HG03175 (cell line): ENCODE results near the gene B3GLCT.
"Not testable (repeated sequence)": the region's sequence is repeated elsewhere in the genome, so short reads cannot be mapped to it uniquely, and the experiment has no call there.

Source experiments
- ATAC-seq: cut with Tn5 transposase; IDR thresholded peaks from one replicate; pipeline ENCODE4 v1.9.1; 2021; ENCODE audit warnings: mild to moderate bottlenecking, moderate library complexity; ENCODE audit not compliant: unreplicated experiment

B3GLCT gene

DNA sequence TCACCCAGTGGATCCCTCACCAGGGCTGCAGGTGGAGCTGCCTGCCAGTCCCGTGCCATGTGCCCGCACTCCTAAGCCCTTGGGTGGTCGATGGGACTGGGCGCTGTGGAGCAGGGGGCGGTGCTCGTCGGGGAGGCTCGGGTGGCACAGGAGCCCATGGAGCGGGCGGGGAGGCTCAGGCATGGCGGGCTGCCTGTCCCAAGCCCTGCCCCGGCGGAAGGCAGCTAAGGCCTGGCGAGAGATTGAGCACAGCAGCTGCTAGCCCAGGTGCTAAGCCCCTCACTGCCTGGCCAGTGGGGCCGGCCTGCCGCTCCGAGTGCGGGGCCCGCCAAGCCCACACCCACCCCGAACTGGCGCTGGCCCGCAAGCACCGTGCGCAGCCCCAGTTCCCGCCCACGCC, 16.8 kb upstream of the B3GLCT start:
- ATAC-seq, result no peak

DNA sequence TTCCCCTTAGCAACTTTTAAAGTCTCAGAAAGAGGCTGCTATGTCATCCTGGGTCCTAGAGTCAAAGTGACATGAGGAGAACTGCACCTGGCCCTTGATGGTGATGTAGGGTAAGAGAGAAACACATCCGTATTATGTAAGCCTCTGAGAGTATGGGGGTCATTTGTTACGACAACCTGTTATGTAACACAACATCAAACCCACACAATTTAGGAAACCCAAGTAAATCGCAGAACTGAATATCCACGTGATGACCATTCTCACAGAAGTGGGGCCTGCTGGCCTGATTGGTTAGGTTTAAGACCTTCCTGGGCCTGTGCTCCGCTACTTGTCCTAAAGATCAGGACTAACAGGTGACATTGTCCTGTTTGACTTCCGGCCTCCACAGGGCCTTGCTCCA, 15.3 kb upstream of the B3GLCT start:
- ATAC-seq, result no peak

DNA sequence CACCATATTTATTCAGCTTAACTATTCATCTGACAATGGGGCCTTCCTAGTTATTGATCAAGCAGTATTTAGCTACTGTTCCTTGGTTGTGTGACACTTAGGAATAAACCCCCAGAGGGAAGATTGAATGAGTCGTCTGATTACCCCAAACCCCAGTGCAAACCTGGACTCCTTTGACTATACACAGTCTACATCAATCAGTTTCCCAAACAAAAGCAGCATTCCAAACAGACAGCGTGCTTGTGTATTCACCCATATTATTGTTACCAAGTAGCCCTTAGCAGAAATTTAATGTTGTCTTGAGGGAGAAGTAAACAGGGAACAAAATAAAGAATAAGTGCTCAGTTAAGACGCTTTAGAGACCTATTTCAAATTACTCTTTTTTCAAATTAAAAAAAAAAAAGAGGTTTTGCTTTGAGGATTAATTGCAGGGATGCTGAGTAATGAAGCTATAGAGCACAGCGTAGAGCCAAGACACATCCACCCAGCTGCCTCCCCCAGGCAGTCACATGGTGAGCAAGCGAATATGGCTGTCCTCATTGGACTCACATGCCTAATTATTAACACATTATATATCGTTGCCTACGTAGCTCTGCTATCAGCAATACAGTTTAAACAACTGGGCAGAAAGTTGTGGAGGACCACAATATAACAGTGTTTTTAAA, 14.7 kb upstream of the B3GLCT start:
- ATAC-seq, result no peak

DNA sequence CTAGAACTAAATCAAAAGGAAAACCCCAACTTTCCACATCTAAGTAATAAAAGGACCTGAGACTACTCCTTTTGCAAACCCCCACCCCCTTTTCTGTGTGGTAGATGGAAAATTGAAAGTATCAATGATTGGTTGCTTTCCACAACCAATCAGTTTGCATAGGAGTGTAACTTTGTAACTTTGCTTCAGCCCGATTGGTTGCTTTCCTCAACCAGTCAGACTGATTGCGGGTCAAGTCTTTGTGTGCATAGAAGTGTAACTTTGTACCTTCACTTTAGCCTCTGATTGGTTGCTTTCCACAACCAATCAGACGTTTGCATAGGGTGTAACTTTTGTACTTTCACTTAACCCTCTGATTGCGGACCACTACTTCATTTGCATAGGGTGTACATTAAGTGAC, 8.0 kb upstream of the B3GLCT start:
- ATAC-seq, result no peak

DNA sequence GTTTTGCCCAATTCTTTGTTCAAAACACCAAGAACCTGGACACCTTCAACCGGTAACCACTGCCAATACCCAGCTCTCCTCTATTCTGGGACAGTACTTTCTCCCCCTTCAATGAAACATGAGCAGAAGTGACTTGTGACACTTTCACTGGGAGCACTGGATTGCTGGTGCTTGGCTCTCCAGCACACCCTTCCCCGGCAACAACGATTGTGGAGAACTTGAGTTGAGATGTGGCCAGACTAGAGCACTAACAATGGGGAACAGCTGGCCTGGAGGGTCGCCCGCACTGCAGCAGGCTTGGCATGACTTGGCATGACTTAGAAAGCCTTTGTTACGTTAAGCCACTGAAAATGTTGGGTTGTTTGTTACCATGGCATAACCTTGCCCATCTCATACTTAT, 7.5 kb upstream of the B3GLCT start:
- ATAC-seq, result no peak

DNA sequence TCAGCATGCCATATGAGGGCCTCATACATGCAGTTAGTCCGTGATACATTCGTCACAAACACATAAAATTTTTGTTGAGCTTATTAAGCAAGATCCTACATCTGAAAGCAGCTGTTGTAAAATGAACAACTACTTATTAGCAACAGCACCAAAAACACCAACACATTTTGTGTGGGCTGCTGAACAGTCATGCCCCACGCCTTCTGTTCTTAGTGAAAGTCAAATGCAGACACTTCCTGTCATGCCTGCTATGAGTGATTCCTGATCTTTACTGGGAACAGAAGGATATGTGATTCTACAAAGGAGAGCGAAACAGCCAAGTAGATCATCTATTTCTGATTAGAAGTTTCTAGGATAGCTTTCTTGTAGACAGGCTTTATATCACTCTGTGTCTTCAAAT, 4.2 kb upstream of the B3GLCT start:
- no peak for ATAC-seq

DNA sequence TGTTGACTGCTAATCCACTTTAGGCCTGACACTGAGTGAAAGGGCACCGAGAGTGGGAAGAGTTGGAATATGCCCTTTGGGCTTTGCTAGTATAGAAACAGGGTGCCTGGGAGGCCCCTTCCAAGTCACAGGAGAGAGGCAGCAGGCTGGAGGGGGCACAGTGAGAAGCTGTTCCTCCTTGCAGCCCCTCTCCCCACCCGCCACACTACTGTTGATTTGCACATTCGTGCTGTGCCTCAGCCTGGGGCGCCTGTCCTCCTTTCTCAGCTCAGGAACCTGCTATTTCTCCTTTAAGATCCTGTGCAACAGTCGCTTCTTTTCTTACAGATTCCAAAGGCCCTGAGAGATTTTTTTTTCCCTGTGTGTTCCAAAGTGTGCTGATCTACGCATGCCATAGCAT, 2.8 kb upstream of the B3GLCT start:
- no peak for ATAC-seq

DNA sequence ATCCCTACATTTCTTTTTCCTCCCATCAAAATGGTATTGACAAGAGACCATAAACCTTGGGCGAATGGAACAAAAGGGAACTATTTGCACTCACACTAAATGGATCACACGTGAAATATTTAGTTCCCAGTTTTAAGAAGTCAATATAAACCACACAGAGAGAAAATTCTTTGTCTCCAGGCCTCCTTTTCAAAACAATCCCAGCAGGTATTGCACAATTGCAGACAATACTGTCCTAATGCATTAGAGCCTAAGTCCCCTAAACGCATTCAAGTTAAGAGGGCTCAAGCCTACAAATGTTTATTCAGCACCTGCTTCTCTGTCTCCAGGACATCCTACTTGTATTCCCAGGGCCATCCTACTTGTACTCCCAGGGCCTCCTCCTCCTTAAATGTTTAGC, 1.3 kb upstream of the B3GLCT start:
- no peak for ATAC-seq

DNA sequence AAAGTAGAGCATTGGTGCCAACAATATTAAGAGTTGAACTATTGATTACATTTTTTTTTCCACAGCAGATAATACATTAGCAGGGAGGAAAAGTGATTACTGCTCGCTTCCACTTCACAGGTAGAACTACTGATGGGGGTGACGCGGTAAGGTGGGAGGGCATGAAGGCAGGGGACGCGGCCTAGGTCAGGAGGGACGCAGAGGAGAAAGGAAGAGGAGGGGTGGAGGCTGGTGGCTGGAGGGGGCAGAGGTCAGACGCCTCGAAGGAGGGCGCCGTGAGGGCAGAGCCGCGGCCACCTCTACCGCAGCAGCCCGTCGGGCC, 287 bp upstream of the B3GLCT start:
- no peak for ATAC-seq

DNA sequence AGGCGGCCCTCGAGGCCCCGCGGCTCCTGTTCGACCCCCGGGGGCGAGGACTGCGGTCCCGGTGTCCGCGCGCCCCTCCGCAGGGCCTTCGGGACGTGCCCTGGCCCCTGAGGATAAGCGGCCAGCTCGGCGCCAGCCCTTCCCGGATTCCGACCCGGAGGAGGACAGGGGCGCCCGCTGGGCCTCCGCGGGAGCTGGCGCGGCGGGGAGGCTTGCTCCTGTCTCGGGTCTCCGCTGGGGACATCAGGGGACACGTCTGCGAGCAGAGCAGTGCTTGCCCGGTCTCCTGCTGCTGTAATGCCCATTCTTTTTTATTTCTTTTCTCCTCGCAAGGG, 829 bp downstream of the B3GLCT start:
- peak; percentile 15 for ATAC-seq

DNA sequence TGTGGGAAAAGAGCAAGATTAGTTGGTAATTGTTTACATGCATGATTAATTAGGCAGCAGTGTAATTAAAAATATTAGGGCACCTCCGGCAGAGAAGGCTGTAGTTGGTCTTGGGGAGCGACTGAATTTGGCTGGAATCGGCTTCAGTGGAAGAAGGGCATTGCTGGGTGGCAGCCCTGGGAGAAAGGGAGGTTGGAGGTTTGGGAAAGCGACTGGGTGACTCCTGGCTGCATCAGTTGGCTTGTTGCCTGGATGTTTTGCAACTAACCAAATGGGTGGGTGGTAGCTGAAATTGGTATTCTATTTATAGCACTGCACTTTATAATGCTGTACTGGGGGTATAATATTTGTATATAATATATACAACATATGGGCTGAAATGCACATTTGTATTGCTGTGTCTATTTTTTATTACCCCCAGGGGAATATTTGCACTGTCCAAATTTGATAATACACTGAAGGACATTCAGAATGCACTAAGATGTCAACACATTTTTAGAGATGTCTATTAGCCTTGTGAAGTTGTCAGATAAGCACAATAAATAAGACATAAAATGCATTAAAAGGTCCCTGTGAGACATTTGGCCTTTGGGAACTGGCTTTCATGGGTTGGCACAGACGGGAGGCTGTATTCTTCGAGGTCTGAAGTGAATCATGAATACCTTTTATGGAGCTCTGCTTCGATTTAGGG, 1.7 kb downstream of the B3GLCT start:
- no peak for ATAC-seq

DNA sequence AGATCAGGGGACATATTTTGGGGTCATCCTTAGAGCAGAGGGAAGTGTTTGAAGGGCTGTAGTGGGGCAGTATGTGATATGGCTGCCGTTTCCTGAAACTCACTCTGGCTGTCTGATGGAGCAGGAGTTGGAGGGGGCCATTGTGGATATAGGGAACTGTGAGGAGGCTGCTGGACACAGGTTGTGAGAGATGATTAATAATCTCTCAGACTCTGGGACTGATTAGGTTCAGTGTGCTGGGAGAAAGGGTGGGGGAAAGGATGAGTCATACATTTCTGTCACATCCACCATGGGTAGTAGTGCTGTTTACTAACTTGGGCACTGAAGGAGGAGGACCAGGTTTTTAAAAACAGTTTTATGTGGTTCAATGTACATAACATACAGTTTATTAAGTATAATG, 4.8 kb downstream of the B3GLCT start:
- no peak for ATAC-seq

DNA sequence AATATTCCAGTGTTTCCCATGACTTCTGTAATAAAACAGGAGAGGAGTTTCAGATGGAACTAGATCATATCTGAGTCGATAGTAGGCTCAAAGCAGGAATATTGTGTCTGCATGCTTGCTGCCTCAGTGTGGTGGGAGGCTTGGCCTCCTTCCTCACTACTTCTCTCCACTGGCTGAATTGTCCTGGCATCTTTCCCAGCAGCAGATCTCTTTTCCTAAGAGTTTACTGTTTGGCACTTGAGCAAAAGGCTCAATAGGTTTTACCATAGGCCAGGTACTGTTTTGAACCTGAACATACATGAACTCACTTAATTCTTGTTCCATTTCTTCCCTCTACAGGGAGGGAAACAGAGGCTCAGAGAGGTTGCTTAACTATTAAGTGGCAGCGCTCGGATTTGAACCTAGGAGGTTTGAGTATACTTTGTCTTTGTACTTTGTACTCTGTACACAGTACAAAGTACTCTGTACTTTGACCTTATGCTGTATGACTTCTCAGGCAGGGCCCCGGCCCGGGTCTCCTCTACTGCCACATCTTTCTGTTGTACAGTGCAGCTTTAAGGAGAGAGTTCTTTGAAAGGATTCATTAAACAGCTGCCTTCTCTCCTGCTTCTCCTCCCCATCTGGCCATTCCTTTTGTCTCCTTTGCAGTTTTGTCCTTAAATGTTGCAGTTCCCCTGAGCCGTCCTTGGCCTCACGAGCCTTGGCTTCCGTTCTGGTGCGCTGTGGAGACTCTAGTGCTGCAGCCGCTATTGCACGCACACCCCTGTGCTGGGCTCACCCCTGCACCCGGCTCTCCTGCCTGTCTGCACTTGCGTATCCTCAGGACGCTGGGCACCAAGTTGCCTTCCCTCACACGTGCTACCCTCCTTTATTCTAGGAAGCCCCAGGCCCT, 8.1 kb downstream of the B3GLCT start:
- no peak for ATAC-seq

DNA sequence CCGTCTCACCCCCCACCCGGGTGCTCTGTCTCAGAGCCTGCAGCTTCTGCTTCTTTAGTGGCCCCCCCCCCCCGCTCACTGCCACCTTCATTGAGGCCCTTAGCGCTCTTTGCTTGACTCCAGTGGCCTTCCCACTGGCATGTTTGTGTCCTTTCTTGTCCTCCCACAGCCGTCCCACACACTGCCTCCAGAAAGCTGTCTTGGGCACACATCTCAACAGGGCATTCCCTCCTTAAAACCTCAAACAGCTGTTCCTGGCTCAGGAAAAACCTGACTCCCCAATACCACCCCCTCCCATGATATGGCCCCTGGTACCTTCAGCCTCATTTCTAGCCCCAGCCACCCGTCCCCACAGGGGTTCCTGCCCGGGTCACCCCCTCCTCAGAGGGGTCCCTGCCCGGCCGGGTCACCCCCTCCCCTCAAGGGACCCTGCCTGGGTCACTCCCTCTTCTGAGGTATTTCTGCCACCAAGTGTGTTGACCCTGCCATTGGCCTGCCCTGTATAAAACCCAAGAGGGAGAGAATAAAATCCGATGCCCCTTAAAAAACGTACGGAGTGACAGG, 8.9 kb downstream of the B3GLCT start:
- no peak for ATAC-seq

DNA sequence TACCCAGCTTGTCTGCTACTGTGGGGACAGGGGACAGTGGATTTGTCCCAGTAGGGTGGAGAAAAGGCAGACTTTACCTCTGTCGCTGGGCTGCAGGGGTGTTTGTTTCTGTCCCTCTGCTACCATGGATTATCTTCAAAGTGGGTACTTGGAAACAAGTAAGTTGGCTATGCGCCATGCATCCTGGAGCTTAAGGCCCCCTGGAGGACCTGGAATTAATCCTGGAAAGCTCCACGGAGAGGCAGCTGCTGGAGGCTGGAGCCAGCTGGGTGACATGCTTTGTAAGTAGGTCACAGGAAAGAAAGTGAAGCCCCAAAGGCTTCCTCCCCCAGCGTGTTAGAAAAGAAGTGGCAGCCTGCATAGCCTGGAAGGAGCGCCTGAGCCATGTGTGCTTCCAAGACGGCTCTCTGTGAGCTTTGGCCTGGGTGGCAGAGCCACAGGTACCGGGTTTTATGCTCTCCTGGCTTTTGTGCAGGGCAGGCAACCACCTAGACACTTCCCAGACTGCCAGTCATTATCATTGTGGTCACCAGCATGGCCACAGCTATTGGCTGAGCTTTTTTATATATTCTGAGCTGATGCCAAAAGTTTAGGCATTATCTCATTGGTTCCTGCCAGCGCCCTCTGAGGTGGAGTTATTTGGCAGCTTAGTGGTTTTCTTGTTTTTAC, 9.5 kb downstream of the B3GLCT start:
- no peak for ATAC-seq

DNA sequence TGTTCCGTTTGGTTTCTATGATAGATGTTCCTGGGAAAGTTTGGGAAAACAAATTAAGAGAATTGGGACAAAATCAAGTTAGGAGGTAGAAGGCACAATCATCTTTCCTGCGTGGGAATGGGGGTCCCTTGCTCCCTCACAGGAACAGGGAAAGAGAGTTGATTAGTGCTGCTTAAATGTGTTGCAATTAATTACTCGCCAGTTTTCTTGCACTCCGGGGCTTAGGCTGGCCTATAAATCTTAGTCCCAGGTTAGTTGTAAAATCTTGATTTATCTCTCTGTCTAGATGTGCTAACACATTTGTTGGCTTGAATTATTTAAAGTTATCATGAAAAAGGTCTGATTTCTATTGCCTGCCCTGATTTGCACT, 10.1 kb downstream of the B3GLCT start:
- no peak for ATAC-seq

DNA sequence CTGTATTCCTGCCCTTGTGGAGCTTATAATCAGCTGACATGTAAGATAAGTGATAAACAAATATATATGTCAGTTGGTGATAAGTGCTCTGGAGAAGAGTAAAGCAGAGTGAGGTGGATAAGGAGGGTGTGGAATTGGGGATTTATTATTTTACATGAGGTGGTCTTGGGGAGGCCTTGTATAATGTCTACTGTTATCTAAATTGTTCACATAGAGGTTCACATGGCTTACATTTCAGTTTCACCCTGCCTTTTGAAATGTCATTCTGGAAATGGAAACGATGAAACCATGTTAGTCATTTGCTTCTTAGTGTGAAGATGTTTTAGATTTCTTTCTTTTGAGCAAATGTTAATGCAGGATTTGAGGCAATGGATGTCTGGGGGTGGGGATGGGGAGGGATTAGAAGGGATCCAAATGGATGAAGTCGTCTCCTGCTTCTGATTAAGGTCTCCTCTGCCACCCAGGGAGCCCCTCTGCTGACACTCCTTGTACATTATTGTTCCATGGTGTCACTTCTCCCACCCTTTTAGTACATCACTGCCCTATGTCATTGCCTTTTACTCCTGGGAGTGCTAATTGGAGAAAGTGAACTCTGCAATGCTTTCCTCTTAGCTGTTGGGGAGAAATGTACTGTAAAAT, 14.0 kb downstream of the B3GLCT start:
- no peak for ATAC-seq

DNA sequence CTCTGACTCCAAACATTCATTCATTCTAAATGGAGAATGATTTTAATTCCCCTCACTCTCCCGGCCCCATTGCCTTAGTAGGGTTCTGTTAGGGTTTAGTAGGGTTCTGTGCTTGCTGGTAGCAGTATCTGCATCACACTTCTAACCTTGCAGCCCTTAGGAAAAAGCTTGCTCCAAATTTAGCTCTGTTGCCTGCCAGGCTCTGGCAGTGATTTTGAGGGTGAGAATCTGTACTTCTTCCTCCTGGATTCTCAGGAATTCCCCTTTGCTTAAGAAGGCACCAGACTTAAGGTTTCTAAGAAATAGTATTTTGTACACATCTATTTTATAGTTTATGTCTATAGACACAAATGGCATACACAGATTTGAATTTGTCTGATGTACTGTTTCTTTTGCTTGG, 14.7 kb downstream of the B3GLCT start:
- ATAC-seq, result no peak

DNA sequence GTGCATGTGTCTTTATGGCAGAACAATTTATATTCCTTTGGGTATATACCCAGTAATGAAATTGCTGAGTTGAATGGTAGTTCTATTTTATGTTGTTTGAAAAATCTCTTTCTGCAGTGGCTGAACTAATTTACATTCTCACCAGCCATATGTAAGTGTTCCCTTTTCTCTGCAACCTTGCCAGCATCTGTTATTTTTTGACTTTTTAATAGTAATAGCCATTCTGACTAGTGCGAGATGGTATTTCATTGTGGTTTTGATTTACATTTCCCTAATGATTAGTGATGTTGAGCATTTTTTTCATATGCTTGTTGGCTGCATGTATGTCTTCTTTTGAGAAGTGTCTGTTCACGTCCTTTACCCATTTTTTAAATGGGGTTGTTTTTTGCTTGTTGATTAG, 17.1 kb downstream of the B3GLCT start:
- ATAC-seq, result not testable (repeated sequence)

DNA sequence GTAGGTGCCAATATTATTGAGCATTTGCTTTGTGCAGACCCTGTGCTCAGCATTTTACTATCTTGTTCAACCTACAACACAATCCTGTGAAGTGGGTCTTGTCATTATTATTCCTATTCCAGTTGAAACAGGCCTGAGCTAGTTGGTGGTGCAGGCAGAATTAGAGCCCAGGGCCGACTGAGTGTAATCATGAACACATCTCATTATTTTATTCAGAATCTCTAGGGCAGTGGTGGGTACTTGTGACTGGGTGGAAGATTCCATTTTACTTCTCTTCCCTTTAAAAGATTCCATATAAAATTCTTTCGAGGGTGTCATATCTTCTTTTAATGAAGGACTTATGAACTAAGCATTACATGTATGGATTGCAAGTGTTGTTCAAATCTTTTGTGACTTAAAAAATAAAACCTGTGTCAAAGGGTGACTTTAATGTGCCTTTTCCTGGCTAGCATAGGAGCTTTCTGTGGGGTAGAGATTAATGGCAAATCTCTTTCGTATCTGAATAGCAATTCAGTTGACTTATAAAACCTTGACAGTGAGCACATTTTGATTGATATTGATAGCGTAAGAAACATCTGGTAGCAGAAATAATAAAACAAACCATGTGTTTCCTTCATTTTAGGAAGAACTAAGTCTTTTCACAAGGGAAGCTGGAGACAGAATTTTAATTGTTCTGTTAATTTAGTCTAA, 20.3 kb downstream of the B3GLCT start:
- ATAC-seq, result no peak
